ENCODE data around the gene XKR8.

The XKR8 gene

DNA sequence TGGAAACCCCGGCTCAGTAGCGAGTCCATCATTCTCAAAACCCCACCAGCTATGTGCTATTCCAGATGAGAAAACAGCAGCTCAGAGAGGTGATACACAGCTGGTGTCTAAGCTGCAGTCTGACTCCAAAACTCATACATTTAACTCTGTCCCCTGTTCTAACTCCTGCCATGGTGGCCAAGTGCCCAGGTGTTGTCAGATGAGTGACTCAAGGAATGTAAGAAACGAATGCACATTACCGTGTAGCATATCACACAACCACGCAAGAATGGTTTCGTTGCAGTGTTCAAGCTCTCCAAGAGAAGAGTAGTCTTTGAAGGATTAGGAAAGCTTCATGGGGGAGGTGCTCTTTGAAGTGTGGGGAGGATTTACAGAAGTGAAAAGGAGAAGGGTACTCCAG lies 4.7 kb upstream of the XKR8 start:
- no peak for DNase-seq (ENCODE audit: low read depth in 2 of 2)

DNA sequence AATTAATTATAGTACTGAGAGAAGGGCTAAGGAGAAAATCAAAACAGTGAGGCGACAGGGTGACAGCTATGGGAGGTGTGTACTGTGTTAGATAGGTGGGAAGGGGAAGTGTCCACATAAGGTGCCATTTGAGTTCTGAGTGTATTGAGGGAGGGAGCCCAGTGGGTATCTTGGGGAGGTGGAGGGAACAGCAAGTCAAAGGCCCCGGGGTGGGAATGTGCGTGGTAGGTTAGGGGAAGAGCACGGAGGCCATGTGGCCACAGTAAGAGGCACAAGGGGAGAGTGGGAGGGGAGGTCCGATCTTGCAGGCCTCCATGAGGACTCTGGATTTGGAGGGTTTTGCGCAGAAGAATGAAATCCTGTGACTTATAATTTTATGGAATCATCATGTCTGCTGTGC lies 3.0 kb upstream of the XKR8 start:
- no peak for DNase-seq (ENCODE audit: low read depth in 2 of 2)

- DNase-seq (ENCODE audit: low read depth in 2 of 2), result no peak
These were observed 2.1 kb upstream of the XKR8 start for GRCh38 chr1:27957655-27958054.

- no peak for DNase-seq (ENCODE audit: low read depth in 2 of 2)
These were observed 1.3 kb upstream of the XKR8 start for GRCh38 chr1:27958513-27958912.

DNA sequence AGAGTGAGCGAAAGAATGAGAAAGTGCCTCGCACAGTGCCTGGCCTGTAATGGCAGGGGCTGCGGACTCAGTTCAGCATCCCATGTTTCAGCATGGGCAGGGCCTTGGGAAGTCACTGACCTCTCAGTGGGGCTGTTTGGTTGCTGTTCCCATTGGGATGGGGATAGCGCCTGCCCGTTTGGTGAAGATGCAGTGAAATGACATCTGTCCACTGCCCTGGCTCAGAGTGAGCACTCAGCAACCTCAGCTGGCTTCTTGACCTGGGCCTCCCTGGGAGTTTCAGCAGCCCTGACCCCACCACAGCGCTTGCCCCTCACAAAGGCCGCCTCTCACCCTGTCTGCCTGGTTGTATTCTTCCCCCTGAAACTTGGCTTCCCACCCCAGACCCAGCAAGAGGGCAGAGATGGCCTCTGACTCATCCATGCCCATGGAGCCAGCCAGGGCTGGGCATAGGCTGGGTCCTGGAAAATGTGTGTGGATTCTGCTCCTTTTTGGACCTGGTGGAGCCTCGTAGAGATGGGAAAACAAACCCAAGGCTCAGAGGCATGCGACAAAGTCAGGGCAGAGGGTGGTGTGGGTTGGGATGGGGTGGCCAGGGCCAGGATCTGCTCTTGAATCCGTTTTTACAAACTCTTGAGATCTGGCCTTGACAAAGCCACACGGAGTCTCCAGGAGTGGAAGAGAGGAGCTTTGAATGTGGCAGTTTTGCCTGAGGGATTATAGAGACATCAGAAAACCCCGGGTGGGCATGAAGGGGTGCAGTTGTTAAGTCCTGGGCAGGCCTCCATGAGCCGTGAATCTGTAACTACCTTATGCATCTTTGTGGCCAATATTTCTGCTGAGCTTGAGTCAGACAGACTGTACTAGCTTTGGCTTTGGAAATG lies 1.2 kb downstream of the XKR8 start:
- DNase-seq (ENCODE audit: low read depth in 2 of 2), result no peak

DNA sequence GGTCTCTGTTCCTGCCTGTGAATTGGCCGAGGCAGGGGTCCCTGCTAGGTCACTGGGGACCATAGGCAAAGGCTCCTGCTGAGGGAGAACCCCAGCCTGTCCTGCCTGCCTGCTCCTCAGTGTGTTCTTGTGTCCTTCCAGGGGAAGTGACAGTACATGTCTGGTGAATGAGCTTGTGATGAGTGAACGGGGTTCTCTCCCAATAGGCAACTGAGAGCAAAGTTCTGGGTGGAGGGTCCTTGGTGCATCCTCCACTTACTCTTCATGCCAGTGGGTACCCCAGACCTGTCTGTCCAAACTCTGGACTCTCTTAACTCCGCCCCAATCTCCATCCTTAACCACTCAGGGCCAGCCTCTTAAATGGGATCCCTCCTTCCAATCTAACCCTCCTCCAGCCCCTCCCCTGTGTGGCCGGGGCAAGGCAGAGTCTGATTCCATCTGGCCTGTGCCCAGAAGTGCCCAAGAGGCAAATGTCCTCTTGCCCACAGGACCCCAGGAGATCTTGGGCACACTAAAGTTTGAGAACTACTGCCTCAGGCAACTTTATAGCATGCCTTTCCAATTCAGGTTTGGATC lies 2.0 kb downstream of the XKR8 start:
- DNase-seq (ENCODE audit: low read depth in 2 of 2), result no peak

DNA sequence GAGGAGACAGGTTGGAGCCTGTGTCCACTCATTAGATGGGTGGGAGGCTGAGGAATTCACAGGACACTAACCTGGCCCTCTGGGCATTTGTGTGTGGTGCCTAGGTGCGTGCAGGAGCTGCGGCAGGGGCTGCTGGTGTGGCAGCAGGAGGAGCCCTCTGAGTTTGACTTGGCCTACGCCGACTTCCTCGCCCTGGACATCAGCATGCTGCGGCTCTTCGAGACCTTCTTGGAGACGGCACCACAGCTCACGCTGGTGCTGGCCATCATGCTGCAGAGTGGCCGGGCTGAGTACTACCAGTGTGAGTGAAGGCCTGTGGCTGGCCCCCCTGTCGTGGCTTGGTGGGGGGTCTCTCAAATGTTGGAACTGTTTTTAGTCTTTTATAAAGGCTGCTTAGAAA lies 3.6 kb downstream of the XKR8 start:
- no peak for DNase-seq (ENCODE audit: low read depth in 2 of 2)

GRCh38 chr1:27966402-27967105 lies 6.8 kb downstream of the XKR8 start:
- DNase-seq (ENCODE audit: low read depth in 2 of 2), result no peak

- no peak for DNase-seq (ENCODE audit: low read depth in 2 of 2)
These were observed 7.5 kb downstream of the XKR8 start for GRCh38 chr1:27967106-27967883.

DNA sequence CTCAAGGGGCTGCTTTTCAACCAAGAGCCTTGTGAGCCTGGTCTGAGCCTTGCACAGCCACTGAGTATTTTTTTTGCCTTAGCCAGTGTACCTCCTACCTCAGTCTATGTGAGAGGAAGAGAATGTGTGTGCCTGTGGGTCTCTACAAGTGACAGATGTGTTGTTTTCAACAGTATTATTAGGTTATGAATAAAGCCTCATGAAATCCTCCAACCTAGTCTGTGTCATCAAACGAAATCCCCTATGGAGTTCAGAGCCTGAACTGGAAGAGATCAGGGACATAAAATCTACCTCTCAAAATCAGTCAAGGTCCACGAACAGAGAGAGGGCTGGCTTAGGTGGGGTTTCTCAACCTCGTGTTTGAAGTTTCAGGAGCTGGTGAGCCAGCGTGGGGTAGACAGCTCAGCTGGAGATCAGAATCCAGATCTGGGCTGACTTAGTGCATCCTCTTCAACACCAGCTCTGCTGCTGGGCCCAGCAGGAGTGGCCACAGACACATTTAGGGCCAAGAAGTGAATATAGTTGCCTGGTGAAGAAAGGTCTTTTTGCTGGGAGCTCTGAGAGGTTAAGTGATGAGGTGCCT lies 8.2 kb downstream of the XKR8 start:
- no peak for DNase-seq (ENCODE audit: low read depth in 2 of 2)

GRCh38 chr1:27968692-27969091 lies 8.9 kb downstream of the XKR8 start:
- DNase-seq (ENCODE audit: low read depth in 2 of 2), result no peak

DNA sequence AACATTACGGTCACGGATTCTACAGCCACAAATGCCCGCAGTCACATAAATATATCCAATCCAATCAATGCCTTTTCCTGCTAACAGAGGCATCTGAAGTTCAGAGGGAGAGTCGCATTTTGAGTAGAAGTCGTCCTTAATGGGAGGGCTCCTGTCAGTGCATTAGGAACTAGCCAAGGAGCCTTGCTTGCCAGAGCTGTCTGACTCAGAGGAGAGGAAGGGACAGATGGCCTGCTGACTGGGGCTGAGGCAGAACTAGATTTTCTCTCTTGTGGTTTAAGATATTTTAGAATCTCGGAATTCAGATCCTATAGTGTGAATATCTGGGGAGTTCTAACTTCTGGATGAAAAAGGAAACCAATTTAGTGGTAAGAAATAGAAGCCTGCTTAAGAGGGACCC lies 10.6 kb downstream of the XKR8 start:
- DNase-seq (ENCODE audit: low read depth in 2 of 2), result no peak

DNA sequence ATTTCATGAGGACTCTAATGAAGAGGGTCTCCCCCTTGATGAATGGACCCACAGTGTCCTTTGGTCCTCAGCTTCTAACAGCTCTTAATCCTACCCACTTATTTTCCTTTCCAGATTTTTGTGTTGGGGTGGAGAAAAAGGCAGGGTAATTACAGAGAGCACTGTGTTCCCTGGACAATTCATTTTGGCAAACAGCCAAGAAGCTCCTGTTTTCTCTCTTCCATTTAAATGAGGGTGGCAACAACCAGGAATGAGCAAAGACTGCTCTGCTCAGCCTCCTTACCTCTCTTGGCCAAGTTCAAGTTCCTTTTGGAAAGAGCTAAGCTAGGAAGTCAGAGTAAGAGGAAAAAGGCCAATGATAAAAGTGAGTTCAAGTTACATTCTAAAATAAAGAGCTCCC lies 11.9 kb downstream of the XKR8 start:
- DNase-seq (ENCODE audit: low read depth in 2 of 2), result no peak

DNA sequence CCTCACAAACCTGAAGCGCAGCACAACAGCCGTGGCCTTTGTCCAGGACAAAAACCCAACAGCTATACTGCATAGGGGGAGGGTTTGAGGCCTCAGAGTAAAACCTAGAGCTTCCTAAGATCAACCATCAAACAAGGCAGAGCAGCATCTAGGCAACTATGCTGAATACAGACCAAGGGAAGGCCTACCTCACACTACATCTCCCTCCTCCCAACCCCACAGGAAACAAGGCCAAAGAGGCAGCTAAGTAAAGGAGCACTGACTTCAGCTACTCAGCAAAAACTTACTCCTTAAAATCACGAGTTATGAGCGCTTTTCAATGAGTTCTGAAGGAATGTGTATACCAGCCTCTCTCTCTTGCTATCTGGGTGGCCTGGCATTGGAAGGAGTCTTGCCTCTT lies 12.4 kb downstream of the XKR8 start:
- DNase-seq (ENCODE audit: low read depth in 2 of 2), result no peak

- DNase-seq (ENCODE audit: low read depth in 2 of 2), result no peak
These were observed 14.1 kb downstream of the XKR8 start for GRCh38 chr1:27973771-27974416.

DNA sequence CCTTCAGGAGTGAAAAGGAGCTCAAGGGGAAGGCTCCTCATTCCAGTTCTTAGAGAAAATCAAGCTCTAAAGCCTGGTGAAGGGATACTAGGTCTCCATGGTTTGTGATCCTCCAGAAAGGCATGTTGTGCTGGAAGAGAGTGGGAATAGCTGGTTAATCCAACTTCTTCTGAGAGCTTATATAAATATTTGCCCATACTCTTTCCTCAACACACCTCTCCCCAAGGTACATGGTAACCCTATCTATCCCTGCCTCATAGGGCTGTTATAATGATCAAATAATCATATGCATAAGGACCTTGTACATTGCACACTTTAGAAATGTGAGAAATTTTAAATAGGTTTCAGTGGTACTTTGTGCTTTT lies 14.6 kb downstream of the XKR8 start:
- DNase-seq (ENCODE audit: low read depth in 2 of 2), result no peak

DNA sequence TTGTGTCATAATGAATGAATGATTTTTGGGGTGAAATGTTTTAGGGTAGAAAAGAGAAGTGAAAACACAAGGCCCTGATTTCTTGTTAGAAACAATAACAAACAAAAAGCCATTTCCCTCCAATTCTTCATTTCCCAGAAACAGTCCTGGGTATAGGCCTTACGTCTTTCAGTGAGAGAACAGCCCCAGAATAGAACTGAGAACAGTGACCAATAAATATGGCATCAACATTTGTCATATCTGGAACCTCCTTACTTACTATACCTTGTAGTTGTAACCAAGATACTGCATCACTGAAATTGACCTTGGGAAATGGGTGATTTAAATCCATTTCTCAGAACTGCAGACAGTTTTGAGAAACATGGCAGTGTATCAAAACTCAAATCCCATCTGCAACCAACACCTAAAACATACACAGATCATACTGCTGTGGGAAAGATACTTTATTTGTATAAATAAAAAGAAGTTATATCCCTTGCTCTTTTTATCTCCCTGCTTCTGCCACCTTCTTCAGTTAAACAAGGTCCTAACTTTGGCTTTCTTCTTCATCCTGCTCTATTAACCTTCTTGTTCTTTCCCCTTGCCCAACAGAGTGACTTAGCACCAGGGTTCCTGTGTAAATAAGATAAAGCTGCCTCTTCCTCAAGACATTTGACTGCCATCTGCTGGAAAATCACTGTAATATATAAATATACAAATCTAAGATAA lies 19.5 kb downstream of the XKR8 start:
- no peak for DNase-seq (ENCODE audit: low read depth in 2 of 2)

DNA sequence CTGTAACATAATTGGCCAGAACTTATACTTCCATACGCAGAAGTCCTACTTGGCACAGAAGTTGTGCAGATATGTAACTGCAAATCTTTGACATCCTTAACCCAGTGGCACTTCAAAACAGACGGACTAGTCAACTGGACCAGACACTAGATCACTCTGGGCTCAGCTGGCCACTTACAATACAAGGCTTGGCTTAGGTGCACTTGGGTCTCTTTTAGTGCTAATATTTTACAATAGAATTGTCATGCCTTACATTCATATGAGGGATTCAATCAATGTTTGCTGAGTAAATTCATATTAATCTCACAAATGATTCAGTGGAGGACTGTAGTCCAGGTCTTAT lies 20.1 kb downstream of the XKR8 start:
- DNase-seq (ENCODE audit: low read depth in 2 of 2), result no peak

GRCh38 chr1:27980216-27980845 lies 20.6 kb downstream of the XKR8 start:
- no peak for DNase-seq (ENCODE audit: low read depth in 2 of 2)

GRCh38 chr1:27981145-27981544 lies 21.4 kb downstream of the XKR8 start:
- DNase-seq (ENCODE audit: low read depth in 2 of 2), result no peak
